Measurements from ENCODE around the gene AJAP1.

AJAP1 gene

GRCh38 chr1:4637616-4638344 lies 16.6 kb upstream of the AJAP1 start:
- DNase-seq (ENCODE audit: low read depth): no peak
- no peak overlapping the region for H3K4me3 ChIP-seq (ENCODE audit: low read depth, low read length)
- no peak for TF ChIP-seq MYC (IDR thresholded peaks at IDR 0.05; ENCODE audit: low read depth, low read length)
- TF ChIP-seq CTCF (IDR thresholded peaks at IDR 0.05; ENCODE audit: low read depth, low read length): no peak
- TF ChIP-seq, protein P1, sequence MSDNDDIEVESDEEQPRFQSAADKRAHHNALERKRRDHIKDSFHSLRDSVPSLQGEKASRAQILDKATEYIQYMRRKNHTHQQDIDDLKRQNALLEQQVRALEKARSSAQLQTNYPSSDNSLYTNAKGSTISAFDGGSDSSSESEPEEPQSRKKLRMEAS (IDR thresholded peaks at IDR 0.05; ENCODE audit: low read depth, low read length): no peak
- no peak for TF ChIP-seq POLR2A (IDR thresholded peaks at IDR 0.05; ENCODE audit: extremely low read depth, insufficient read length)

DNA sequence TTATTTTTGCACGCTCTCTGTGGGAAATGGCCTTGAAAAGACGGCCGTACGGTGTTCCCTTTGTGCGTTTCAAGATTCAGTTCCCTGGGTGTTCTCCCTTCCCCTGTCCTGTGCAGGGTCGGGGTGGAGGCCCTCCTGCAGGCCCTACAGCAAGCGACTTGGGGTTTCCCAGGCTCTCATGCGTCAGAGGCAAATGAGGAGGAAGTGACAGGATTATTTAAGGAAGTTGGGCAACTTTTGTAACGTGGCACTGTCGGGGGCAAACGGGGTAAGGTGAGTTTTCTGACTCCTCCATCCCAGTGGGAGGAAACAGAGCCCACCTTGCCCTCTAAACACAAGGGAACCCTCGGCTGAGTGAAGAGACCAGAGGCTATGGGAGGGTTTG lies 16.1 kb upstream of the AJAP1 start:
- no peak overlapping the region for H3K4me3 ChIP-seq (ENCODE audit: low read depth, low read length)
- no peak for TF ChIP-seq MYC (IDR thresholded peaks at IDR 0.05; ENCODE audit: low read depth, low read length)
- TF ChIP-seq, protein P1 (IDR thresholded peaks at IDR 0.05; ENCODE audit: low read depth, low read length): no peak
- no peak for TF ChIP-seq POLR2A (IDR thresholded peaks at IDR 0.05; ENCODE audit: extremely low read depth, insufficient read length)
- no peak for TF ChIP-seq CTCF (IDR thresholded peaks at IDR 0.05; ENCODE audit: low read depth, low read length)
- DNase-seq (ENCODE audit: low read depth): peak; percentile 52

DNA sequence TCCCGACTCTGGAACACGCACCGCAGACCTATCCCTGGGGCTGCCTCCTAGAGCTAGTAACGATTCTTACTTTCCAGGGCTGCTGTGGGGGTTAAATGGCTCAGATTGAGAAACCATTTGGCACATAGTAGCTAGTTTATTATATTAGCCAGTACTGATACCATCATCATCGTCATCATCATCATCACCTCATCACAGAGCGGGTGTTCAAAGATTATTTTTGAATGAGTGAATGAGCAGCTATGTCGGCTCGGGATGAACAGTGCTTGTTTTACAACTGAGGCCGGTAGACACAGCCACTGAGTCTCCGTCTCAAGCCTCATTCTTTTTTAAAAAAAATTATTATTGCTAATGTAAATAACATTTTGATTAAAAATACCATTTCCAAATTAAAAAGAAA lies 13.5 kb upstream of the AJAP1 start:
- DNase-seq (ENCODE audit: low read depth): no peak
- TF ChIP-seq MYC (IDR thresholded peaks at IDR 0.05; ENCODE audit: low read depth, low read length) (no peak), POLR2A (IDR thresholded peaks at IDR 0.05; ENCODE audit: extremely low read depth, insufficient read length) (no peak), CTCF (IDR thresholded peaks at IDR 0.05; ENCODE audit: low read depth, low read length) (no peak)
- TF ChIP-seq, protein P1 (IDR thresholded peaks at IDR 0.05; ENCODE audit: low read depth, low read length): no peak

GRCh38 chr1:4647391-4647790 lies 7.0 kb upstream of the AJAP1 start:
- DNase-seq (ENCODE audit: low read depth): no peak
- TF ChIP-seq MYC (IDR thresholded peaks at IDR 0.05; ENCODE audit: low read depth, low read length) (no peak), POLR2A (IDR thresholded peaks at IDR 0.05; ENCODE audit: extremely low read depth, insufficient read length) (no peak), CTCF (IDR thresholded peaks at IDR 0.05; ENCODE audit: low read depth, low read length) (no peak)
- TF ChIP-seq, protein P1 (IDR thresholded peaks at IDR 0.05; ENCODE audit: low read depth, low read length): no peak
- no peak overlapping the region for H3K4me3 ChIP-seq (ENCODE audit: low read depth, low read length)

More for the DNA sequence above, 13.5 kb upstream of the AJAP1 start:
- no peak overlapping the region for H3K4me3 ChIP-seq (ENCODE audit: low read depth, low read length)

DNA sequence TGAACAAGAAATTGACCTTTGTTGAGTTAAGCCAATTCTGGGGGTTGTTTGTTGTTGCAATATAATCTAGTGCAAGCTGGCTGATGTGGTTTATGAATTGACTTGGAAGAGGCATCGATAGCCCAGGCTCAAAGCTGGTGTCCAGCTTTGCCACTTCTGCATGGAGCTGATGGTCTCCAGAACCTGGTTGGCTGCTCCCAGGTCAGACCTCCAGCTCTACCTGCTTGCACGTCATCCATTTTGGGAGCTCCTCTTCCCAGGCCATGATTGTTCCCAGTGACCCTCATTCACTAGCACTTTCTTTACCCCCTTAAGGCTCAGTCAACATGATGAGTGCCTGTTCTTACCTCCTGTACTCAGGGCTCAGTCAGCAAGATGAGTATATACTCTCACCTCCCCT lies 5.8 kb upstream of the AJAP1 start:
- DNase-seq (ENCODE audit: low read depth): no peak
- H3K4me3 ChIP-seq (ENCODE audit: low read depth, low read length): no peak overlapping the region
- no peak for TF ChIP-seq MYC (IDR thresholded peaks at IDR 0.05; ENCODE audit: low read depth, low read length)
- TF ChIP-seq CTCF (IDR thresholded peaks at IDR 0.05; ENCODE audit: low read depth, low read length): no peak
- TF ChIP-seq, protein P1 (IDR thresholded peaks at IDR 0.05; ENCODE audit: low read depth, low read length): no peak
- no peak for TF ChIP-seq POLR2A (IDR thresholded peaks at IDR 0.05; ENCODE audit: extremely low read depth, insufficient read length)
